Activated T-helper 17 cell treated with anti-CD3 and anti-CD28 coated beads, Interleukin-2, amount 50 U/mL, for 72 hours (primary cell): ENCODE results near the gene TM4SF20. TPM values are rescaled to one million over a fixed set of nuclear protein-coding genes. Genes with fewer than 3 reads are reported as not detected.

ENCODE experiments used
- ATAC-seq: fragments of 150-1000 bp; cut with Tn5 transposase; replicated peaks from 2 replicates; pipeline ENCODE4 v1.10.0; 2021; ENCODE audit warnings: mild to moderate bottlenecking, moderate library complexity
- H3K27ac Mint-ChIP-seq: one replicate; pipeline ENCODE4 v1.8.0; 2022; ENCODE audit warnings: mixed read lengths
- H3K27me3 Mint-ChIP-seq: one replicate; pipeline ENCODE4 v1.8.0; 2022; ENCODE audit warnings: mixed read lengths
- H3K36me3 Mint-ChIP-seq: one replicate; pipeline ENCODE4 v1.8.0; 2022; ENCODE audit warnings: low read depth, mild to moderate bottlenecking, mixed read lengths
- H3K4me1 Mint-ChIP-seq: one replicate; pipeline ENCODE4 v1.8.0; 2022; ENCODE audit warnings: mixed read lengths
- H3K4me3 Mint-ChIP-seq: one replicate; pipeline ENCODE4 v1.8.0; 2022; ENCODE audit warnings: mild to moderate bottlenecking, mixed read lengths
- H3K9me3 Mint-ChIP-seq: one replicate; pipeline ENCODE4 v1.8.0; 2022; ENCODE audit warnings: mixed read lengths
- total RNA-seq, 2 donors: library from RNA; stranded (reverse); gene quantifications; one replicate each; pipeline ENCODE4 v1.2.3, GENCODE V29; 2022

The TM4SF20 gene
- total RNA-seq, 2 donors from 2014 or later = not detected

GRCh38 chr2:227406177-227407031, 27.3 kb upstream of the TM4SF20 start:
- peak overlapping the region; percentile 43 for H3K27ac Mint-ChIP-seq
- H3K4me3 Mint-ChIP-seq = no peak overlapping the region
- peaks cover 21% of the 10 kb centered on the region for H3K4me1 Mint-ChIP-seq
- no peak for ATAC-seq
- no peaks in the 10 kb centered on the region for H3K36me3 Mint-ChIP-seq
- peaks cover 1% of the 10 kb centered on the region for H3K27me3 Mint-ChIP-seq
- no peaks in the 10 kb centered on the region for H3K9me3 Mint-ChIP-seq

- Mint-ChIP-seq H3K27me3 (peaks cover 4% of the 10 kb centered on the region), H3K9me3 (no peaks in the 10 kb centered on the region), H3K4me1 (peaks cover 14% of the 10 kb centered on the region), H3K27ac (no peak overlapping the region), H3K4me3 (no peak overlapping the region), H3K36me3 (no peaks in the 10 kb centered on the region)
- ATAC-seq = no peak
Observed at GRCh38 chr2:227404585-227405271, 25.6 kb upstream of the TM4SF20 start.

GRCh38 chr2:227402959-227403358, 23.9 kb upstream of the TM4SF20 start:
- Mint-ChIP-seq H3K4me3 (no peak overlapping the region), H3K27ac (no peak overlapping the region), H3K4me1 (peaks cover 16% of the 10 kb centered on the region), H3K9me3 (no peaks in the 10 kb centered on the region), H3K27me3 (peaks cover 4% of the 10 kb centered on the region), H3K36me3 (no peaks in the 10 kb centered on the region)
- ATAC-seq = peak; percentile 39

- no peak overlapping the region for H3K27ac Mint-ChIP-seq
- no peak for ATAC-seq
- no peaks in the 10 kb centered on the region for H3K9me3 Mint-ChIP-seq
- peaks cover 4% of the 10 kb centered on the region for H3K27me3 Mint-ChIP-seq
- H3K36me3 Mint-ChIP-seq = no peaks in the 10 kb centered on the region
- H3K4me3 Mint-ChIP-seq = no peak overlapping the region
- H3K4me1 Mint-ChIP-seq = peaks cover 16% of the 10 kb centered on the region
Observed at GRCh38 chr2:227402321-227402720, 23.2 kb upstream of the TM4SF20 start.

GRCh38 chr2:227401550-227401949, 22.4 kb upstream of the TM4SF20 start:
- no peak for ATAC-seq
- Mint-ChIP-seq H3K4me3 (no peak overlapping the region), H3K4me1 (peaks cover 11% of the 10 kb centered on the region), H3K9me3 (no peaks in the 10 kb centered on the region), H3K27ac (no peak overlapping the region), H3K36me3 (no peaks in the 10 kb centered on the region), H3K27me3 (peaks cover 4% of the 10 kb centered on the region)

GRCh38 chr2:227398684-227399670, 19.9 kb upstream of the TM4SF20 start:
- H3K27ac Mint-ChIP-seq = no peak overlapping the region
- H3K36me3 Mint-ChIP-seq = no peaks in the 10 kb centered on the region
- H3K27me3 Mint-ChIP-seq = peaks cover 4% of the 10 kb centered on the region
- no peaks in the 10 kb centered on the region for H3K9me3 Mint-ChIP-seq
- peaks cover 10% of the 10 kb centered on the region for H3K4me1 Mint-ChIP-seq
- no peak for ATAC-seq
- no peak overlapping the region for H3K4me3 Mint-ChIP-seq

GRCh38 chr2:227397562-227397961, 18.5 kb upstream of the TM4SF20 start:
- no peak overlapping the region for H3K4me3 Mint-ChIP-seq
- ATAC-seq = no peak
- peaks cover 6% of the 10 kb centered on the region for H3K4me1 Mint-ChIP-seq
- H3K27ac Mint-ChIP-seq = no peak overlapping the region
- no peaks in the 10 kb centered on the region for H3K9me3 Mint-ChIP-seq
- no peaks in the 10 kb centered on the region for H3K36me3 Mint-ChIP-seq
- peaks cover 4% of the 10 kb centered on the region for H3K27me3 Mint-ChIP-seq

GRCh38 chr2:227395556-227395955, 16.4 kb upstream of the TM4SF20 start:
- peaks cover 6% of the 10 kb centered on the region for H3K4me1 Mint-ChIP-seq
- H3K4me3 Mint-ChIP-seq = no peak overlapping the region
- no peaks in the 10 kb centered on the region for H3K36me3 Mint-ChIP-seq
- no peaks in the 10 kb centered on the region for H3K9me3 Mint-ChIP-seq
- no peak overlapping the region for H3K27ac Mint-ChIP-seq
- no peaks in the 10 kb centered on the region for H3K27me3 Mint-ChIP-seq
- ATAC-seq = no peak

- Mint-ChIP-seq H3K36me3 (no peaks in the 10 kb centered on the region), H3K27me3 (no peaks in the 10 kb centered on the region), H3K4me1 (peaks cover 6% of the 10 kb centered on the region), H3K4me3 (no peak overlapping the region), H3K9me3 (no peaks in the 10 kb centered on the region), H3K27ac (no peak overlapping the region)
- ATAC-seq = no peak
Observed at GRCh38 chr2:227394401-227394800, 15.3 kb upstream of the TM4SF20 start.

- Mint-ChIP-seq H3K27me3 (no peaks in the 10 kb centered on the region), H3K27ac (no peak overlapping the region), H3K4me3 (no peak overlapping the region), H3K4me1 (no peaks in the 10 kb centered on the region), H3K36me3 (no peaks in the 10 kb centered on the region), H3K9me3 (no peaks in the 10 kb centered on the region)
- no peak for ATAC-seq
Observed at GRCh38 chr2:227390468-227391256, 11.6 kb upstream of the TM4SF20 start.

GRCh38 chr2:227389661-227390060, 10.6 kb upstream of the TM4SF20 start:
- Mint-ChIP-seq H3K4me1 (no peaks in the 10 kb centered on the region), H3K4me3 (no peak overlapping the region), H3K27ac (no peak overlapping the region), H3K36me3 (no peaks in the 10 kb centered on the region), H3K27me3 (no peaks in the 10 kb centered on the region), H3K9me3 (no peaks in the 10 kb centered on the region)
- ATAC-seq = no peak

GRCh38 chr2:227389231-227389630, 10.1 kb upstream of the TM4SF20 start:
- ATAC-seq = no peak
- Mint-ChIP-seq H3K4me1 (no peaks in the 10 kb centered on the region), H3K27ac (no peak overlapping the region), H3K36me3 (no peaks in the 10 kb centered on the region), H3K27me3 (no peaks in the 10 kb centered on the region), H3K4me3 (no peak overlapping the region), H3K9me3 (no peaks in the 10 kb centered on the region)

- no peak overlapping the region for H3K27ac Mint-ChIP-seq
- H3K36me3 Mint-ChIP-seq = no peaks in the 10 kb centered on the region
- no peaks in the 10 kb centered on the region for H3K4me1 Mint-ChIP-seq
- H3K9me3 Mint-ChIP-seq = no peaks in the 10 kb centered on the region
- H3K27me3 Mint-ChIP-seq = peaks cover 3% of the 10 kb centered on the region
- ATAC-seq = no peak
- H3K4me3 Mint-ChIP-seq = no peak overlapping the region
Observed at GRCh38 chr2:227388537-227389011, 9.5 kb upstream of the TM4SF20 start.
